Anterior cingulate cortex (tissue), 58 donors: ENCODE measurements around the gene TMEM14C.

Source experiments
- DNase-seq, 58 donors: peaks; one replicate each; lab custom pipeline; 2025; lab: John Stamatoyannopoulos, UW

Gene TMEM14C

GRCh38 chr6:10722820-10723566 lies at the start of gene TMEM14C:
TMEM14C (plus strand) TSS chr6:10723070; CDS start chr6:10724614, 1,544 bp downstream.
- peak; percentile 68 to 99 (median 96) for DNase-seq

DNA sequence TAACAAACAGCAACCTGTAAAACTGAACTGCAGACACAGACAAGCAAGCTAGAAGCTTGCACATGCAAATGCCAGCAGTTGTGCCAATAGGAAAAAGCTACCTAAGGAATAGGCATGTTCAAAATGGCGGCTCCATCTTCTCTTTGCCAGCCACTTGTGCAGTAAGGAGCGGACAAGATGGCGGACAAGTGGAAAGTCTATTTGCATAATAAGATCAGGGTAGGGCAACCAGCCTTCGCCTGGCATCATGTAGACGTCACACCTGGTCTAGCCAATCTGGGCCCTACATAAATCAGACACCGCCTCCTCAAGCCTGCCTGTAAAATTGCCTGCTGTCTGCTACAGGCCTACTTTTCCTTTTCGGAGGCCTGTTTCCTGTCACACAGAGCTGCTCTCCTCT lies 46.5 kb upstream of the TMEM14C start:
- DNase-seq, result no peak

DNA sequence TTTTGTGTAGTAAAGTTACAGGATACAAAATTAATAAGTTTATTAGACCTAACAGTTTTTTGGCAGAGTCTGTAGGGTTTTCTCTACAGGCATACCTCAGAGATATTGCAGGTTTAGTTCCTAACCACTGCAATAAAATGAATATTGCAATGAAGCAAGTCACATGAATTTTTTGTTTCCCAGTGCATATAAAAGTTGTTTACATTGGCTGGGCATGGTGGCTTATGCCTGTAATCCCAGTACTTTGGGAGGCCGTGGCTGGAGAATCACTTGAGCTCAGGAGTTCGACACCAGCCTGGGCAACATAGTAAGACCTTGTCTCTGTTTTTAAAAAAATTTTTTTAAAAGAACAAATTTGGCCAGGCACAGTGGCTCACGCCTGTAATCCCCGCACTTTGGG lies 44.4 kb upstream of the TMEM14C start:
- no peak for DNase-seq

DNA sequence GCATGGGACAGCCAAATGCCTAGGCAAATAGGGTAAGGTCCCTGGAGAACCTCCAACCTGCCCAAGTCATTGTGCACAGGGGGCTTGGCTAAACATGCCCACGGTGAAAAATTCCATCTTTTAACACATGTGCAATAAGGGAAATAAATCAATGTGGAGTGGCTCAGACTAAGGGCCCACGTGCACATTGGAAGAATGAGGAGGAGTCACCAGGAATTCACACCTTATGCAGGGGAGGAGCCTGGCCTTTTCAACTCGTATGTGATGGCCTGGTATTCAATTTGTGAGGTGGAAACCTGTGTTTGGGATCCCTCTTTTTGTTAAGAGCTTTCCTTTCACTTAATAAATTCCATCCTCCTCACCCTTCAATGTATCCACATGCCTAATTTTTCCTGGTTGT lies 41.1 kb upstream of the TMEM14C start:
- DNase-seq, result no peak

- no peak for DNase-seq
These were observed 40.4 kb upstream of the TMEM14C start for GRCh38 chr6:10682355-10682988.

DNA sequence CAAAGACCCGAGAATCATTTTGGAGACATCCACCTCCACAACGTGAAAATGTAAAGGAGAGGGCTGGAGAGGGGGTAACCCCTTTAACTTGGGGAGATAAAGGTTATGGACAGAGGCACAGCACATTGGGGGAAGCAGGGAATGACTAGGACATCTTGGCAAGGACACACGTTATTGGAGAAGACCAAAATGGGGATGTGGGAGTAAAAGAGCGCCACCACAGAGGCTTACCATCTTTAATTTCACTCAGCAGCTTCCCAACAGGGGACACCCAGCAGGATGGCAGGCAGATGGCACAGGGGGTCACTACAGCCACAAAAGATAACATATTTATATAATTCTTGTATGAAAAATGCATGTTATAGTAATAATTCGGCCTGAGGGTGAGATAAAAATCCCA lies 38.3 kb upstream of the TMEM14C start:
- DNase-seq, result no peak

- no peak for DNase-seq
These were observed 37.6 kb upstream of the TMEM14C start for GRCh38 chr6:10685092-10685915.

DNA sequence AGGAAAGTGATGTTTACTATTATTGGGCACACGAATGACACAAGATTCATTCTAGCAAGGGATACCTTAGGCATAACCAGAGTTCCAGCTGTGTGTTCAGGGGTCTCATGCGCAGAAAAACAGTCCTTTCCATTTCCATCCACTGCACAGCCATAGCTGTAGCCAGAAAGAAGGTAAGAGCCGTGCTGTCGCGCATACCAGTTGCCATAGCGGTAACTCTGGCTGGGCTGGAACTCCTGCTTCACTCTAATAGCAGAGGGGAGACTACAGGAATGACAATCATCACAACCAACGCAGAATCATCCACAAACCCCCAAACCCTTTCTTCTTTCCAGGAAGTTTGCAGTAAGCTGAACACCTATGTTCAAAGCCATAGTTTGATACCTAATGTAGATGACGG lies 36.0 kb upstream of the TMEM14C start:
- DNase-seq, result no peak

- DNase-seq, result no peak
These were observed 35.3 kb upstream of the TMEM14C start for GRCh38 chr6:10687582-10687981.

- DNase-seq, result no peak
These were observed 32.0 kb upstream of the TMEM14C start for GRCh38 chr6:10690651-10691445.

DNA sequence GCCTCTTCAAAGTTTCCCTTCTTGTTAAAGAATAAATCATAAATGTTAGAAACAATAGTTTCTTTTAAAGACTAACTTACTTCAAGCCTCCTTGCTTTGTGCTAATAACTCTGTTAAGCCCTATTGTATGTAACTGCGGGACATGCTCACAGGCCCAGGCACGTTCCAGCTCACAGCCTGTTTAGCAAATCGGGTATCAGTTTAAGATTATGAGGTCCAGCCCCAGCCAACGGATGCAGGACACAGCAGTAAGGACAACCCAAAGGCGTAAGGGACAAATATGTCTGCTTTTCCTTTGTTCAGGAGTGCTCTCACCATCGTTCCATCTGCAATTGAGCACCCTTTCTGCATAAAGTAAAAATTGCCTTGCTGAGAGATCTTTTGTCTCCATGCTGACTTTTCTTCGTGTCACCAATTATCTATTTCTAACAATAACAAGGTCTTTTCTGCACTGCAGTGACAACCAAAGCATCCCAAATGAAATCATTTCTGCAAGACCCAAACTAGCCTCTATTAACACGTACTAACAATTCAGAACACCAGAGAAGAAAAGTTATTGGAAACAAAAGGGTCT lies 29.8 kb upstream of the TMEM14C start:
- no peak for DNase-seq

DNA sequence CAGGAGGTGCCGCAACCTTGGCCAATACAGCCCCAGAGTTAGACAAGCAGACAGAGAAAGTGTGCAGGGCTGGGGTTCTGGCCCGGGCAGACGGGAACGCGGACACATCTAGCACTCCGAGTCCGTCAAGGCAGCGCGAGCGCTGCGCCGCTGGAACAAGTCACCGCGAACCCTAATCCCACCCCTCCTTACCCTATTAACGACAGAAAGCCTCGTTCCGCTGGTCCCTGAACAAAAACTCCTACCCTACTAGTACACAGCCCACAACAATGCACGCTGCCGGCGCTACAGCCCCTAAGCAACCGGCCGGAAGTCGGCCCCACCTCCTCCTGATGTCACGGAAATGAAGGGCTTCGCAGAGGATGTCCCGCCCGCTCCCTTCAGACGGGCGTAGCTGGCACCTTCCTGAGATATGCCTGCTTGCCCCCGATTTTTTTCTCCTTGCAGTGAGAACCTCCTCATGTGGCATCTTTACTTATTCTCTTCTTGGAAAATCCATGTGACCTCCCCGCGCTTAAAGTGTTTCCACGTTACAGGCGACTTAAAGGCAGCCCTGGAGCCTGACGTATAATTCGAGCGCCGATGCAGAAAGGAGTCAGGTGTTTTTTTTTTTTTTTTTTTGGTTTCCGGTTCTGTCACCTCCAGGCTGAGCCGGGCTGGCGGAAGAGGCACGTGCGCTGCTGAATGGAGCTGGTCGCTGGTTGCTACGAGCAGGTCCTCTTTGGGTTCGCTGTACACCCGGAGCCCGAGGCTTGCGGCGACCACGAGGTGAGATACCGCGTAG lies 28.4 kb upstream of the TMEM14C start, which contains the start of the genes C6orf52 and PAK1IP1:
C6orf52 (minus strand) TSS at position 315 of the 784 bp plus-strand sequence. CDS start 7,066 bp downstream, outside the sequence.
PAK1IP1 (plus strand) TSS at position 671 of the 784 bp plus-strand sequence; CDS start at position 685, 14 bp downstream.
- DNase-seq, result peak; percentile 44 to 99 (median 89)

- no peak for DNase-seq
These were observed 27.7 kb upstream of the TMEM14C start for GRCh38 chr6:10695086-10695657.

DNA sequence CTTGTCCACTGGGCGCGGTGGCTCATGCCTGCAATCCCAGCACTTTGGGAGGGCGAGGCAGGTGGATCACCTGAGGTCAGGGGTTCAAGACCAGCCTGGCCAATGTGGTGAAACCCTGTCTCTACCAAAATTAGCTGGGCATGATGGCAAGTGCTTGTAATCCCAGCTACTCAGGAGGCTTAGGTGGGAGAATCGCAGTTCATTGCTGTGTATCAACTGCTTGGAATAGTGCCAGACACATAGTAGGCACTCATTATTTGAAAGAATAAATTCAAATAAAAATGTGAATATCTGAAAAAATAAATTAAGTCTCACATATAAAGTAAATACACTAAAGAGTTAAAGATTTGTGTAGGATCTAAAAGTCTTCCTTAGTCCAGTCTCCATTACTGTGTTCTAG lies 26.2 kb upstream of the TMEM14C start:
- DNase-seq, result no peak

DNA sequence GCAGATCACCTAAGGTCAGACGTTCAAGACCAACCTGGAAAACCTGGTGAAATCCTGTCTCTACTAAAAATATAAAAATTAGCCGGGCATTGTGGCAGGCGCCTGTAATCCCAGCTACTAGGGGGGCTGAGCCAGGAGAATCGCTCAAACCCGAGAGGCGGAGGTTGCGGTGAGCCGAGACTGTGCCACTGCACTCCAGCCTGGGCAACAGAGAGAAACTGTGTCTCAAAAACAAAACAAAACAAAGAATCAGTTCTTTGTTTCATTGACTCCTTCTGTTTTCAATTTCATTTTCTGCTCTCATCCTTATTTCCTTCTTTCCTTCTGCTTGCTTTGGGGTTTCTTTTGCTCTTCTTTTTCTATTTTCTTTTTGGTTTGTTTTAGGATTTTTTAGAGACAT lies 8.9 kb upstream of the TMEM14C start:
- no peak for DNase-seq

GRCh38 chr6:10719296-10719963 lies 3.4 kb upstream of the TMEM14C start:
- DNase-seq, result no peak

GRCh38 chr6:10719964-10720264 lies 3.0 kb upstream of the TMEM14C start:
- DNase-seq, result no peak

- peak in 20 of 58 donors; percentile 6 to 44 (median 16) for DNase-seq
These were observed 2.5 kb upstream of the TMEM14C start for GRCh38 chr6:10720265-10720959.
